HG02884 (cell line): ENCODE data around the gene VWA5A.
"Not testable (repeated sequence)": the region's sequence is repeated elsewhere in the genome, so short reads cannot be mapped to it uniquely, and the experiment has no call there.

Experiments
- ATAC-seq: cut with Tn5 transposase; IDR thresholded peaks from one replicate; pipeline ENCODE4 v1.9.1; 2021; ENCODE audit warnings: mild to moderate bottlenecking, moderate library complexity; ENCODE audit not compliant: unreplicated experiment

The VWA5A gene

DNA sequence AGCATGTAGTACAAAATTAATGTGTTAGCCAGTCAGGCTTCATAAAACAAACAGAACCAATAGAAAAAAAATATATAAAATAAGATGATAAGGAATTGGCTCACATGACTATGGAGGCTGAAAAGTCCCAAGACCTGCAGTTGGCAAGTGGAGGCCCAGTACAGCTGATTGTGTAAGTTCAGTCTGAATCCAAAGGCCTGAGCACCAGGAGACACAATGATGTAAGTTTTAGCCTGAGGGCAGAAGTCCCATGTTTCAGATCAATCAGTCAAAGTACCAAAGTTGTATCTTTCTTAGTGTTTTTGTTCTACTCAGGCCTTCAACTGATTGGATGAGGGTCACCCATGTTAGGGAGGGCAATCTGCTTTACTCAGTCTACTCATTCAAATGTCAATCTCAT lies 53.5 kb downstream of the VWA5A start:
- ATAC-seq: no peak

DNA sequence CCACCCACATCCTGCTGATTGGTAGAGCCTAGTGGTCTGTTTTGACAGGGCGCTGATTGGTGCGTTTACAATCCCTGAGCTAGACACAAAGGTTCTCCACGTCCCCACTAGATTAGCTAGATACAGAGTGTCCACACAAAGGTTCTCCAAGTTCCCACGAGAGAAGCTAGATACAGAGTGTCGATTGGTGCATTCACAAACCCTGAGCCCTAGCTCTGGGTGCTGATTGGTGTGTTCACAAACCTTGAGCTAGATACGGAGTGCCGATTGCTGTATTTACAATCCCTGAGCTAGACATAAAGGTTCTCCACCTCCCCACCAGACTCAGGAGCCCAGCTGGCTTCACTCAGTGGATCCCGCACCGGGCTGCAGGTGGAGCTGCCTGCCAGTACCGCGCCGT lies 55.1 kb downstream of the VWA5A start:
- not testable (repeated sequence) for ATAC-seq

GRCh38 chr11:124170801-124171586 lies 55.7 kb downstream of the VWA5A start:
- no peak for ATAC-seq

DNA sequence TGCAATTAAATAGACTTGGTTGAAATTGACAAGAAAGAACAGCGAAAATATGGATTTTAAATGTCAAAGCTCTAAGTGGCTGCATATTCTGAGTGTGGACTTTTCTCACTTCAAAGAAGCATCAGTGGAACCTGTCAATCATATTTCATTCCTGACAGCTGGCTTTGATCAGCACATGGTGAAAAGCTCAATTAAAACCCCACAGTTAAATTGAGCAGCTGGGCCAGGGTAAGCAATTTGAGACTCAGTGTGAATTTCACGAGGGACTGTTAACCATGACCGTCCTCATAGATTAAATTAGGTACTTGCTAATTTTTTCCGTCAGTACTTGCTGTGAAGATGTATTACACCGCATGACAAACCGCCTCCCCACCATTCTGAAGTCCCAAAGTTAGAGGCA lies 56.9 kb downstream of the VWA5A start:
- no peak for ATAC-seq

DNA sequence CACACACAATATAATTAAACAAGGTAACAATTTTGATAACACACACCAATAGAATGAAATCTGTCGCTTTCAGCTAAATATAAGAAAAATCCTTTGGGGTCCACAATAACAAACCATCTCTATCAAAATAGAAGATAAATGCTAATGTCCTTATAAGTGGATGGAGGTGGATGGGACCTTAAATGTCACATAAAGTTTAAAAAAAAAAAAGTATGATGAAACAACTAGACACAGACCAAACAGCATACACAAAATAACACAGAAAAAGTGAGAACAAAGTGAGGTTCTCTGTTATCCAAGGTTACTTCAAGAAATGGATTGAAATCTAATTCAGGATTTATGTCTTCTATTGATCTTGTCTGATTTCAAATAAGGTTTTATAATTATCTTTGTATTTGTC lies 57.3 kb downstream of the VWA5A start:
- no peak for ATAC-seq

- no peak for ATAC-seq
Observed at GRCh38 chr11:124174001-124174583, 58.8 kb downstream of the VWA5A start.

DNA sequence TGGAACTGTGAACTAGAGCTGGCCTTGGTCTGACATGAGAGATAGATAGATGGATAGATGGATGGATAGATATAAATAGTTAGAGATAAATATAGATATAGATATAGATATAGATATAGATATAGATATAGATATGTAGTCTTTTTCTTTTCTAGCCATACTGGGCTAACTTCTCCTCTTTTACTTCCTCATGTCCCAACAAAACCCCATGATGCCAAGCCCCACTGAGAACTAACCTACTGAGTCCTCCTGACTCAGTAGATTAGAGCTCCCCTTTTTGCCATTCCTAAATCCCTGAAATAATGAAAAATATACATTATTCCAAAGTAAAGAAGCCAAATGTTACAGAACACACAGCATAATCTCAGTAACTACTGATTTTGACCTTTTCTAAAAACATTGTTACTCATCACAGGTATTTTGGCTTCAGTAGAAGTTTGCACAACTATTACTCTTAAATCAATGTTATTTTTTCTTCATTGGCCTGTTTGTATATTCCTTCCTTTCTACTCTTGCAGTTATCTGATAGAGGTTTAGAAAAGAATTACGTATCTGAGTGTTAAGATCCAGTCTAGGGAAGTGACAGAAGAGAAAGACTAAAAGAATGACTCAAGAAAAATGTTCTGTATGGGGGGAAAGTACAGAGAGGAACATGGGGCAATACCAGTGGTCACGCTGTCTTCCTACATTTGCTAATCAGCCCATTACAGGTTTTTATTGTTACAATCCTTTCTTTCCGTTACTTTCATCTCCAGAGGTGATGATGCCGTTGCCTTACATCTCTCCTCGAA lies 61.9 kb downstream of the VWA5A start:
- no peak for ATAC-seq

DNA sequence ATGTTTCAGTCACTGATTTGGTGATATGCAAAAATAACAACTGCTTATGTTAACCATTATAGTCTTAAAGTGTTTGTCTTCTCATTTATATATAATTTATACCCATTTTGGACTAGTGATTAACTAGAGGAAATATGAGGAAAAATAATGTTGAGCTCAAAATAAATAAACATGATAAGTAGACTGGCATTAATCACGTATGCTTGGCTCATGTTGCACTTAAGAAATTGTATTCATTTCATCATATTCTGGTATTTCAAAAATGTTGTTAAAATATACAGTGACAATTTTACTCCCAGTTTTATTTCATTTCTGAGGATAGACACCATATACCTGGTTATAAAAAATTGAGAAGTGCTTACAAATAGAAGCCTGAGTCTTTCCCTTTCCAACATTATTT lies 64.1 kb downstream of the VWA5A start:
- ATAC-seq: no peak

DNA sequence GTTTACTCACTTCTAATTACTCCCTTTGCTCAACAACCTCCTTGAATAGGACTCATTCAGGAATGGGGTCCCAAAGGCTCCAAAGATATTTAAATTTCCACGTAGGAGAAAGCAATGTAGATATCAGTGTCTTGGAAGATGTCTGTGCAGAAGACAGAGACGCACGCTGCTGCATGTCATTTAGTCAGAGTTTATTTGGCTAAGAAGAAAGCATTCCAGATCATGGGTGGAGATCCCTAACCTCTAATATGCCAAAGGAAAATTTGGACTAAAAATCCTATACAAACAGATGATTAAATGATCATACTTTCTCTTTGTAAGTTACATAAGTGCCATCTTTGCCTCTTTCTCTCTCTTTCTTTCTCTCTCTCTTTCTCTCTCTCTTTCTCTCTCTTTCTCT lies 67.8 kb downstream of the VWA5A start, which contains the start of gene OR10D3:
TSS of gene OR10D3 (plus strand) at position 278 of the 400 bp plus-strand sequence. CDS start 1,925 bp downstream, outside the sequence.
- no peak for ATAC-seq

DNA sequence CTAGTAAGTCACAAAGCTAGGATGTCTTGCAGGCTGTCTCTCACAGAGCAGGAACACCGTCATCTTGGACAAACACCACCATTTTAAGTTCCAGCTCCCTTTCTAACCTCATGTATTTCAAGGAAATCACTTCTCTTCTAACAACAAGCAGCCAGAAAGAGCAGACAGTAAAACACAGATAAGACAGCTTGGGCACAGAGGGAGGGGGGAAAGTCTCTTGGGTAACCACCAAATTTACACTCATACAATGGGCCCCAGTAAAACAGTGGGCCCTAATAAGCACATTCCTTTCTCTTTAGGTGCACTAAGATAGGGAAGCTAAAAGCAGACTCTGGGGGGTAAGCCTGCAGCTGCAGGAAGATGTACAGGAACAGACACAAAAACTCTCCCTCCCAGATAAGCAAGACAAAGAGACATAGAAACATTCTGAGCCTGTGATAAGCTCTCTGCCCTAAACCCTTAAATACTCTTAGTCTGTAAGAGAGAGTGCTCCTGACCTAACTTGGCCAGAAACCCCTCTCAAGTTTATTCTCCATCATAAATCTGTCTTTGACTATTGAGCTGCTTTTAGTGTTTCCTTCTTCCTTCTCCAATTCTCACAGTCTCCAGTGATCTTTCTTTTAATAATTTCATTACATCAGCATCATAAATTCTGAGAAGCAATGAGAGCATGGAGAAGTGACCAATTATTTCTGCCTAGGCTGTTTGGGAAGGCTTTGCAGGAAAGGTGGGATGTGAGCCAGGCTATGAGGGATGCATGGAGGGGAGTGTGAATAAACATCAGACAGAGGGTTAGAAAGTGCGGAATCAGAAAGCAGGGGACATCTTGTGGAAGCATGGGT lies 75.3 kb downstream of the VWA5A start:
- ATAC-seq: no peak

GRCh38 chr11:124193221-124194010 lies 78.2 kb downstream of the VWA5A start:
- no peak for ATAC-seq

GRCh38 chr11:124194293-124195188 lies 79.3 kb downstream of the VWA5A start:
- no peak for ATAC-seq

GRCh38 chr11:124195189-124195734 lies 80.0 kb downstream of the VWA5A start:
- peak; percentile 91 for ATAC-seq
